ENCODE measurements around the gene BORCS5. TPM values are rescaled to one million over a fixed set of nuclear protein-coding genes. Genes with fewer than 3 reads are reported as not detected.

Gene BORCS5
- total RNA-seq, 5 donors from 2014 or later (not counting 1 experiment from before 2014, with no cell fraction given) = 18.0 to 34.0 (median 25.5) TPM

- peaks cover 12 to 38% of the 10 kb centered on the region in 2 experiments for H3K4me1 ChIP-seq (ENCODE audit: control insufficient read depth in 1 of 2, extremely low read depth in 1 of 2, insufficient read depth in 2 of 2, low read length in 2 of 2)
- H3K4me3 ChIP-seq (ENCODE audit: control insufficient read depth in 1 of 2, extremely low read depth in 1 of 2, low read length in 1 of 2) = no peak overlapping the region
- POLR2A ChIA-PET = interaction anchor here in 1 of 2 donors (0.7 to 1.3 kb wide), 3 partner anchors 11 to 245 kb away, joined by 3 to 9 read pairs (median 4); no protein-coding TSS in a partner anchor
- H3K4me3 Mint-ChIP-seq = no peak overlapping the region
- H3K27ac ChIP-seq (ENCODE audit: low read length) = no peak overlapping the region
- H3K9me3 Mint-ChIP-seq = no peaks in the 10 kb centered on the region
- WGBS (ENCODE audit: insufficient coverage) = over 99% methylated on average over 14 of the region's 14 CpGs
- no peaks in the 10 kb centered on the region for H3K9me3 ChIP-seq
- CTCF ChIA-PET = interaction anchor here (0.5 to 1.2 kb wide), 7 partner anchors 12 to 144 kb away, joined by 3 to 6 read pairs (median 5); no protein-coding TSS in a partner anchor
- H3K27ac Mint-ChIP-seq = peak overlapping the region; percentile 89 to 90
- H3K36me3 Mint-ChIP-seq = peaks cover 57% of the 10 kb centered on the region
- H3K27me3 Mint-ChIP-seq = no peaks in the 10 kb centered on the region
- peaks cover 6 to 51% of the 10 kb centered on the region in 2 donors for H3K36me3 ChIP-seq (ENCODE audit: control insufficient read depth in 2 of 2, extremely low read depth in 1 of 2, insufficient read depth in 1 of 2, low read length in 1 of 2)
- DNase-seq = no peak
- H3K27me3 ChIP-seq (replicated peaks in 1 of 2; ENCODE audit: control insufficient read depth in 2 of 2, extremely low read depth in 1 of 2, insufficient read depth in 2 of 2, low read length in 1 of 2) = no peaks in the 10 kb centered on the region
- peaks cover 41 to 86% (median 76%) of the 10 kb centered on the region in 3 donors for H3K4me1 Mint-ChIP-seq
- ATAC-seq (replicated peaks in 1 of 4) = no peak
These were observed 120.6 kb downstream of the BORCS5 start for GRCh38 chr12:12477532-12477890.

GRCh38 chr12:12480074-12480473 lies 123.2 kb downstream of the BORCS5 start:
- Histone ChIP-seq H3K27me3 (replicated peaks in 1 of 2; ENCODE audit: control insufficient read depth in 2 of 2, extremely low read depth in 1 of 2, insufficient read depth in 2 of 2, low read length in 1 of 2) (no peaks in the 10 kb centered on the region), H3K4me1 (ENCODE audit: control insufficient read depth in 1 of 2, extremely low read depth in 1 of 2, insufficient read depth in 2 of 2, low read length in 2 of 2) (peaks cover 19 to 40% of the 10 kb centered on the region in 2 experiments), H3K4me3 (ENCODE audit: control insufficient read depth in 1 of 2, extremely low read depth in 1 of 2, low read length in 1 of 2) (no peak overlapping the region), H3K9me3 (no peaks in the 10 kb centered on the region), H3K27ac (ENCODE audit: low read length) (peak overlapping the region; percentile 21), H3K36me3 (ENCODE audit: control insufficient read depth in 2 of 2, extremely low read depth in 1 of 2, insufficient read depth in 1 of 2, low read length in 1 of 2) (peaks cover 6 to 49% of the 10 kb centered on the region in 2 donors)
- Mint-ChIP-seq H3K36me3 (peaks cover 59% of the 10 kb centered on the region), H3K4me3 (no peak overlapping the region), H3K4me1 (peaks cover 43 to 84% (median 74%) of the 10 kb centered on the region in 3 donors), H3K27me3 (no peaks in the 10 kb centered on the region), H3K9me3 (no peaks in the 10 kb centered on the region), H3K27ac (peak overlapping the region; percentile 89 to 90)
- CTCF ChIA-PET = interaction anchor here (0.6 to 1.2 kb wide), 3 partner anchors 18 to 49 kb away, joined by 3 to 7 read pairs (median 3); no protein-coding TSS in a partner anchor
- DNase-seq (no peak), ATAC-seq (replicated peaks in 1 of 4) (no peak)
- POLR2A ChIA-PET = interaction anchor here (0.6 to 0.7 kb wide), 3 partner anchors 13 to 147 kb away, joined by 3 read pairs; no protein-coding TSS in a partner anchor
- WGBS (ENCODE audit: insufficient coverage) = 96% methylated on average over 4 of the region's 5 CpGs

GRCh38 chr12:12481631-12482030 lies 124.8 kb downstream of the BORCS5 start:
- ChIA-PET POLR2A (interaction anchor here (0.5 to 2.9 kb wide), 27 partner anchors 8 to 244 kb away, joined by 3 to 48 read pairs (median 4); no protein-coding TSS in a partner anchor), CTCF (interaction anchor here (0.6 to 2.8 kb wide), 13 partner anchors 15 to 255 kb away, joined by 3 to 13 read pairs (median 4); partner anchors contain the start of gene BORCS5 (in 1 of the 2))
- Mint-ChIP-seq H3K27me3 (no peaks in the 10 kb centered on the region), H3K27ac (peak overlapping the region; percentile 98 to 99), H3K36me3 (peaks cover 59% of the 10 kb centered on the region), H3K9me3 (no peaks in the 10 kb centered on the region), H3K4me3 (peak overlapping the region; percentile 58 to 84 (median 61)), H3K4me1 (peaks cover 31 to 77% (median 71%) of the 10 kb centered on the region in 3 donors)
- 0% methylated on average over 1 of the region's 2 CpGs for WGBS (ENCODE audit: insufficient coverage)
- ATAC-seq (replicated peaks in 1 of 4) (peak; percentile 49 to 71 (median 58)), DNase-seq (peak in 19 of 35 experiments; percentile 20 to 69 (median 43))
- peaks cover 19 to 28% of the 10 kb centered on the region in 2 experiments for H3K4me1 ChIP-seq (ENCODE audit: control insufficient read depth in 1 of 2, extremely low read depth in 1 of 2, insufficient read depth in 2 of 2, low read length in 2 of 2)
- H3K36me3 ChIP-seq (ENCODE audit: control insufficient read depth in 2 of 2, extremely low read depth in 1 of 2, insufficient read depth in 1 of 2, low read length in 1 of 2) = peaks cover 6 to 49% of the 10 kb centered on the region in 2 donors
- H3K27ac ChIP-seq (ENCODE audit: low read length) = peak overlapping the region; percentile 97
- no peaks in the 10 kb centered on the region for H3K27me3 ChIP-seq (replicated peaks in 1 of 2; ENCODE audit: control insufficient read depth in 2 of 2, extremely low read depth in 1 of 2, insufficient read depth in 2 of 2, low read length in 1 of 2)
- no peak overlapping the region for H3K4me3 ChIP-seq (ENCODE audit: control insufficient read depth in 1 of 2, extremely low read depth in 1 of 2, low read length in 1 of 2)
- no peaks in the 10 kb centered on the region for H3K9me3 ChIP-seq

- WGBS (ENCODE audit: insufficient coverage) = 0% methylated on average over 2 of the region's 6 CpGs
- H3K27ac Mint-ChIP-seq = peak overlapping the region; percentile 98 to 99
- peaks cover 31 to 80% (median 75%) of the 10 kb centered on the region in 3 donors for H3K4me1 Mint-ChIP-seq
- peaks cover 2 to 47% of the 10 kb centered on the region in 2 donors for H3K36me3 ChIP-seq (ENCODE audit: control insufficient read depth in 2 of 2, extremely low read depth in 1 of 2, insufficient read depth in 1 of 2, low read length in 1 of 2)
- ChIA-PET CTCF (interaction anchor here (0.6 to 2.8 kb wide), 11 partner anchors 16 to 255 kb away, joined by 3 to 13 read pairs (median 4); partner anchors contain the start of gene BORCS5 (in 1 of the 2)), POLR2A (interaction anchor here (0.5 to 2.9 kb wide), 17 partner anchors 9 to 244 kb away, joined by 3 to 48 read pairs (median 5); no protein-coding TSS in a partner anchor)
- peak overlapping the region; percentile 97 for H3K27ac ChIP-seq (ENCODE audit: low read length)
- peak overlapping the region in 1 of 2 donors; percentile 45 for H3K4me3 ChIP-seq (ENCODE audit: control insufficient read depth in 1 of 2, extremely low read depth in 1 of 2, low read length in 1 of 2)
- no peaks in the 10 kb centered on the region for H3K27me3 ChIP-seq (replicated peaks in 1 of 2; ENCODE audit: control insufficient read depth in 2 of 2, extremely low read depth in 1 of 2, insufficient read depth in 2 of 2, low read length in 1 of 2)
- H3K4me1 ChIP-seq (ENCODE audit: control insufficient read depth in 1 of 2, extremely low read depth in 1 of 2, insufficient read depth in 2 of 2, low read length in 2 of 2) = peaks cover 19 to 23% of the 10 kb centered on the region in 2 experiments
- H3K27me3 Mint-ChIP-seq = no peaks in the 10 kb centered on the region
- ATAC-seq (replicated peaks in 1 of 4) (peak; percentile 82 to 86 (median 84)), DNase-seq (peak in 34 of 35 experiments; percentile 28 to 84 (median 55))
- no peaks in the 10 kb centered on the region for H3K9me3 ChIP-seq
- peaks cover 58% of the 10 kb centered on the region for H3K36me3 Mint-ChIP-seq
- H3K4me3 Mint-ChIP-seq = peak overlapping the region; percentile 58 to 84 (median 81)
- no peaks in the 10 kb centered on the region for H3K9me3 Mint-ChIP-seq
These were observed 125.4 kb downstream of the BORCS5 start for GRCh38 chr12:12482150-12482761.

- ATAC-seq (replicated peaks in 1 of 4) (no peak), DNase-seq (no peak)
- Histone ChIP-seq H3K4me1 (ENCODE audit: control insufficient read depth in 1 of 2, extremely low read depth in 1 of 2, insufficient read depth in 2 of 2, low read length in 2 of 2) (peaks cover 19 to 23% of the 10 kb centered on the region in 2 experiments), H3K9me3 (no peaks in the 10 kb centered on the region), H3K27ac (ENCODE audit: low read length) (peak overlapping the region; percentile 97), H3K27me3 (replicated peaks in 1 of 2; ENCODE audit: control insufficient read depth in 2 of 2, extremely low read depth in 1 of 2, insufficient read depth in 2 of 2, low read length in 1 of 2) (no peaks in the 10 kb centered on the region), H3K36me3 (ENCODE audit: control insufficient read depth in 2 of 2, extremely low read depth in 1 of 2, insufficient read depth in 1 of 2, low read length in 1 of 2) (peaks cover 0 to 40% of the 10 kb centered on the region in 2 donors), H3K4me3 (ENCODE audit: control insufficient read depth in 1 of 2, extremely low read depth in 1 of 2, low read length in 1 of 2) (peak overlapping the region in 1 of 2 donors; percentile 45)
- CTCF ChIA-PET = interaction anchor here (0.8 to 2.8 kb wide), 6 partner anchors 17 to 254 kb away, joined by 3 to 13 read pairs (median 7); no protein-coding TSS in a partner anchor
- Mint-ChIP-seq H3K27me3 (no peaks in the 10 kb centered on the region), H3K27ac (peak overlapping the region; percentile 98 to 99), H3K9me3 (no peaks in the 10 kb centered on the region), H3K4me3 (peak overlapping the region; percentile 58 to 84 (median 81)), H3K36me3 (peaks cover 58% of the 10 kb centered on the region), H3K4me1 (peaks cover 37 to 80% (median 79%) of the 10 kb centered on the region in 3 donors)
- WGBS (ENCODE audit: insufficient coverage) = 51% methylated on average over 4 of the region's 6 CpGs
- POLR2A ChIA-PET = interaction anchor here (0.5 to 2.9 kb wide), 8 partner anchors 16 to 126 kb away, joined by 3 to 48 read pairs (median 4); no protein-coding TSS in a partner anchor
These were observed 126.1 kb downstream of the BORCS5 start for GRCh38 chr12:12482959-12483358.

GRCh38 chr12:12483438-12483837 lies 126.6 kb downstream of the BORCS5 start:
- Histone ChIP-seq H3K36me3 (ENCODE audit: control insufficient read depth in 2 of 2, extremely low read depth in 1 of 2, insufficient read depth in 1 of 2, low read length in 1 of 2) (peaks cover 0 to 36% of the 10 kb centered on the region in 2 donors), H3K4me3 (ENCODE audit: control insufficient read depth in 1 of 2, extremely low read depth in 1 of 2, low read length in 1 of 2) (peak overlapping the region in 1 of 2 donors; percentile 45), H3K9me3 (no peaks in the 10 kb centered on the region), H3K4me1 (ENCODE audit: control insufficient read depth in 1 of 2, extremely low read depth in 1 of 2, insufficient read depth in 2 of 2, low read length in 2 of 2) (peaks cover 19 to 23% of the 10 kb centered on the region in 2 experiments), H3K27ac (ENCODE audit: low read length) (peak overlapping the region; percentile 97), H3K27me3 (replicated peaks in 1 of 2; ENCODE audit: control insufficient read depth in 2 of 2, extremely low read depth in 1 of 2, insufficient read depth in 2 of 2, low read length in 1 of 2) (no peaks in the 10 kb centered on the region)
- Mint-ChIP-seq H3K36me3 (peaks cover 61% of the 10 kb centered on the region), H3K27me3 (no peaks in the 10 kb centered on the region), H3K4me3 (peak overlapping the region; percentile 58 to 84 (median 74)), H3K9me3 (no peaks in the 10 kb centered on the region), H3K27ac (peak overlapping the region; percentile 98 to 99), H3K4me1 (peaks cover 42 to 82% (median 81%) of the 10 kb centered on the region in 3 donors)
- ATAC-seq (replicated peaks in 1 of 4) = no peak
- POLR2A ChIA-PET = interaction anchor here (0.5 to 2.9 kb wide), 7 partner anchors 15 to 126 kb away, joined by 3 to 48 read pairs (median 4); no protein-coding TSS in a partner anchor
- CTCF ChIA-PET = interaction anchor here in 1 of 2 donors (0.7 to 2.8 kb wide), 4 partner anchors 16 to 106 kb away, joined by 3 to 13 read pairs (median 4); no protein-coding TSS in a partner anchor
- peak in 1 of 35 experiments; percentile 21 for DNase-seq
- no CpG with 5 or more reads among the region's 3 CpGs for WGBS (ENCODE audit: insufficient coverage)
